Activated naive CD8-positive, alpha-beta T cell treated with anti-CD3 and anti-CD28 coated beads, Interleukin-2, amount 50 U/mL, for 24 hours (primary cell): Measurements from ENCODE around the gene FAM174C.
A peak's percentile ranks its signal among the peaks of the same experiment; 100 is the strongest.

ENCODE experiments used
- ATAC-seq: fragments of 150-1000 bp; cut with Tn5 transposase; one replicate; pipeline ENCODE4 v1.10.0; 2021
- DNase-seq: peaks from one replicate; pipeline ENCODE4 v3.0.0; 2021
- H3K27ac Mint-ChIP-seq: one replicate; pipeline ENCODE4 v1.8.0; 2021; ENCODE audit warnings: mild to moderate bottlenecking, mixed read lengths
- H3K27me3 Mint-ChIP-seq: one replicate; pipeline ENCODE4 v1.8.0; 2021; ENCODE audit warnings: mixed read lengths
- H3K36me3 Mint-ChIP-seq: one replicate; pipeline ENCODE4 v1.8.0; 2021; ENCODE audit warnings: low read depth, mixed read lengths
- H3K4me1 Mint-ChIP-seq: one replicate; pipeline ENCODE4 v1.8.0; 2021; ENCODE audit warnings: mixed read lengths
- H3K4me3 Mint-ChIP-seq: one replicate; pipeline ENCODE4 v1.8.0; 2021; ENCODE audit warnings: mild to moderate bottlenecking, moderate library complexity, mixed read lengths
- H3K9me3 Mint-ChIP-seq: one replicate; pipeline ENCODE4 v1.8.0; 2021; ENCODE audit warnings: mixed read lengths

The FAM174C gene

GRCh38 chr19:1278713-1279660 is 3.7 kb downstream of the FAM174C start:
- Mint-ChIP-seq H3K27ac (no peak overlapping the region), H3K36me3 (peaks cover 16% of the 10 kb centered on the region), H3K9me3 (no peaks in the 10 kb centered on the region), H3K4me3 (no peak overlapping the region), H3K4me1 (peaks cover 23% of the 10 kb centered on the region), H3K27me3 (peaks cover under 1% of the 10 kb centered on the region)
- DNase-seq, result no peak
- ATAC-seq, result no peak

GRCh38 chr19:1279782-1280341 is 4.5 kb downstream of the FAM174C start:
- DNase-seq, result peak; percentile 86
- Mint-ChIP-seq H3K27ac (no peak overlapping the region), H3K36me3 (peaks cover 12% of the 10 kb centered on the region), H3K27me3 (peaks cover 8% of the 10 kb centered on the region), H3K4me3 (peak overlapping the region; percentile 17), H3K4me1 (peaks cover 18% of the 10 kb centered on the region), H3K9me3 (no peaks in the 10 kb centered on the region)
- ATAC-seq, result peak; percentile 17

GRCh38 chr19:1280636-1281568 is 5.6 kb downstream of the FAM174C start:
- Mint-ChIP-seq H3K27me3 (peaks cover 14% of the 10 kb centered on the region), H3K27ac (no peak overlapping the region), H3K4me3 (no peak overlapping the region), H3K9me3 (no peaks in the 10 kb centered on the region), H3K4me1 (peaks cover 18% of the 10 kb centered on the region), H3K36me3 (peaks cover 12% of the 10 kb centered on the region)
- DNase-seq, result no peak
- ATAC-seq, result no peak

- DNase-seq (no peak), ATAC-seq (no peak)
- H3K27me3 Mint-ChIP-seq, result peaks cover 17% of the 10 kb centered on the region
- H3K36me3 Mint-ChIP-seq, result peaks cover 8% of the 10 kb centered on the region
- H3K4me1 Mint-ChIP-seq, result peaks cover 15% of the 10 kb centered on the region
- no peak overlapping the region for H3K27ac Mint-ChIP-seq
- no peak overlapping the region for H3K4me3 Mint-ChIP-seq
- no peaks in the 10 kb centered on the region for H3K9me3 Mint-ChIP-seq
Observed at GRCh38 chr19:1281569-1282287, 6.4 kb downstream of the FAM174C start.

- H3K9me3 Mint-ChIP-seq, result no peaks in the 10 kb centered on the region
- peaks cover 19% of the 10 kb centered on the region for H3K27me3 Mint-ChIP-seq
- ATAC-seq, result no peak
- H3K4me1 Mint-ChIP-seq, result peaks cover 10% of the 10 kb centered on the region
- no peak overlapping the region for H3K27ac Mint-ChIP-seq
- peaks cover 5% of the 10 kb centered on the region for H3K36me3 Mint-ChIP-seq
- no peak overlapping the region for H3K4me3 Mint-ChIP-seq
- DNase-seq, result no peak
Observed at GRCh38 chr19:1282588-1283206, 7.4 kb downstream of the FAM174C start.

- DNase-seq, result no peak
- H3K4me3 Mint-ChIP-seq, result no peak overlapping the region
- peaks cover 22% of the 10 kb centered on the region for H3K27me3 Mint-ChIP-seq
- no peak for ATAC-seq
- H3K9me3 Mint-ChIP-seq, result no peaks in the 10 kb centered on the region
- H3K36me3 Mint-ChIP-seq, result peaks cover 5% of the 10 kb centered on the region
- H3K4me1 Mint-ChIP-seq, result peaks cover 5% of the 10 kb centered on the region
- no peak overlapping the region for H3K27ac Mint-ChIP-seq
Observed at GRCh38 chr19:1283207-1283916, 8.0 kb downstream of the FAM174C start.

- H3K36me3 Mint-ChIP-seq, result peaks cover 5% of the 10 kb centered on the region
- ATAC-seq (no peak), DNase-seq (no peak)
- H3K4me3 Mint-ChIP-seq, result no peak overlapping the region
- no peak overlapping the region for H3K27ac Mint-ChIP-seq
- H3K4me1 Mint-ChIP-seq, result peaks cover 5% of the 10 kb centered on the region
- no peaks in the 10 kb centered on the region for H3K9me3 Mint-ChIP-seq
- peaks cover 23% of the 10 kb centered on the region for H3K27me3 Mint-ChIP-seq
Observed at GRCh38 chr19:1283917-1284292, 8.6 kb downstream of the FAM174C start.

GRCh38 chr19:1284293-1284978 is 9.1 kb downstream of the FAM174C start:
- DNase-seq (no peak), ATAC-seq (no peak)
- H3K4me3 Mint-ChIP-seq, result no peak overlapping the region
- no peaks in the 10 kb centered on the region for H3K9me3 Mint-ChIP-seq
- H3K27me3 Mint-ChIP-seq, result peaks cover 27% of the 10 kb centered on the region
- peaks cover 5% of the 10 kb centered on the region for H3K4me1 Mint-ChIP-seq
- peaks cover 5% of the 10 kb centered on the region for H3K36me3 Mint-ChIP-seq
- H3K27ac Mint-ChIP-seq, result no peak overlapping the region

GRCh38 chr19:1284979-1285736 is 9.8 kb downstream of the FAM174C start:
- Mint-ChIP-seq H3K9me3 (no peaks in the 10 kb centered on the region), H3K36me3 (peaks cover 2% of the 10 kb centered on the region), H3K4me3 (no peak overlapping the region), H3K27me3 (peaks cover 27% of the 10 kb centered on the region), H3K27ac (no peak overlapping the region), H3K4me1 (peaks cover 2% of the 10 kb centered on the region)
- DNase-seq (no peak), ATAC-seq (no peak)

GRCh38 chr19:1285737-1286360 is 10.5 kb downstream of the FAM174C start, which contains the start of gene EFNA2:
Gene EFNA2 (plus strand): TSS chr19:1285873. CDS start chr19:1286169, 296 bp downstream.
- Mint-ChIP-seq H3K4me1 (no peaks in the 10 kb centered on the region), H3K27ac (no peak within 1 kb of the TSS), H3K9me3 (no peaks in the 10 kb centered on the region), H3K4me3 (peak within 1 kb of the TSS; percentile 17), H3K36me3 (no peaks in the 10 kb centered on the region), H3K27me3 (peaks cover 27% of the 10 kb centered on the region)
- no peak for DNase-seq
- ATAC-seq, result no peak

GRCh38 chr19:1286487-1287353 is 11.4 kb downstream of the FAM174C start:
- no peaks in the 10 kb centered on the region for H3K4me1 Mint-ChIP-seq
- no peaks in the 10 kb centered on the region for H3K9me3 Mint-ChIP-seq
- H3K4me3 Mint-ChIP-seq, result peak overlapping the region; percentile 17
- no peak overlapping the region for H3K27ac Mint-ChIP-seq
- ATAC-seq, result no peak
- H3K36me3 Mint-ChIP-seq, result no peaks in the 10 kb centered on the region
- peaks cover 29% of the 10 kb centered on the region for H3K27me3 Mint-ChIP-seq
- no peak for DNase-seq
